ENCODE data around the gene CAP2. TPM values are rescaled to one million over a fixed set of nuclear protein-coding genes. Genes with fewer than 3 reads are reported as not detected.

Gene CAP2
- total RNA-seq, 1 experiment from 2014 or later, result 5.4 TPM

GRCh38 chr6:17454316-17455005 is 61.1 kb downstream of the CAP2 start:
- H3K4me3 ChIP-seq, result no peak overlapping the region
- DNase-seq, result no peak

GRCh38 chr6:17455919-17456318 is 62.5 kb downstream of the CAP2 start:
- Histone ChIP-seq H3K4me3 (no peak overlapping the region), H3K27me3 (no peaks in the 10 kb centered on the region), H3K36me3 (no peaks in the 10 kb centered on the region), H3K9me3 (no peaks in the 10 kb centered on the region)
- no peak for DNase-seq

More at GRCh38 chr6:17454316-17455005, 61.1 kb downstream of the CAP2 start:
- Histone ChIP-seq H3K36me3 (no peaks in the 10 kb centered on the region), H3K27me3 (no peaks in the 10 kb centered on the region), H3K9me3 (no peaks in the 10 kb centered on the region)

GRCh38 chr6:17456711-17457110 is 63.3 kb downstream of the CAP2 start:
- Histone ChIP-seq H3K4me3 (no peak overlapping the region), H3K9me3 (no peaks in the 10 kb centered on the region), H3K36me3 (no peaks in the 10 kb centered on the region), H3K27me3 (no peaks in the 10 kb centered on the region)
- no peak for DNase-seq

- H3K4me3 ChIP-seq, result no peak overlapping the region
- H3K27me3 ChIP-seq, result no peaks in the 10 kb centered on the region
- no peak for DNase-seq
- no peaks in the 10 kb centered on the region for H3K36me3 ChIP-seq
- no peaks in the 10 kb centered on the region for H3K9me3 ChIP-seq
Observed at GRCh38 chr6:17457405-17457804, 64.0 kb downstream of the CAP2 start.

- Histone ChIP-seq H3K9me3 (no peaks in the 10 kb centered on the region), H3K4me3 (no peak overlapping the region), H3K27me3 (no peaks in the 10 kb centered on the region), H3K36me3 (no peaks in the 10 kb centered on the region)
- DNase-seq, result no peak
Observed at GRCh38 chr6:17457956-17458355, 64.6 kb downstream of the CAP2 start.

- no peak overlapping the region for H3K4me3 ChIP-seq
- no peaks in the 10 kb centered on the region for H3K9me3 ChIP-seq
- DNase-seq, result no peak
- no peaks in the 10 kb centered on the region for H3K27me3 ChIP-seq
- H3K36me3 ChIP-seq, result no peaks in the 10 kb centered on the region
Observed at GRCh38 chr6:17458966-17459365, 65.6 kb downstream of the CAP2 start.

- H3K27me3 ChIP-seq, result no peaks in the 10 kb centered on the region
- no peak for DNase-seq
- no peaks in the 10 kb centered on the region for H3K9me3 ChIP-seq
- H3K4me3 ChIP-seq, result no peak overlapping the region
- no peaks in the 10 kb centered on the region for H3K36me3 ChIP-seq
Observed at GRCh38 chr6:17460862-17461261, 67.5 kb downstream of the CAP2 start.

GRCh38 chr6:17466147-17466546 is 72.8 kb downstream of the CAP2 start:
- no peaks in the 10 kb centered on the region for H3K36me3 ChIP-seq
- H3K4me3 ChIP-seq, result no peak overlapping the region
- no peak for DNase-seq
- no peaks in the 10 kb centered on the region for H3K27me3 ChIP-seq
- H3K9me3 ChIP-seq, result no peaks in the 10 kb centered on the region

- H3K36me3 ChIP-seq, result no peaks in the 10 kb centered on the region
- DNase-seq, result no peak
- H3K9me3 ChIP-seq, result no peaks in the 10 kb centered on the region
- H3K4me3 ChIP-seq, result no peak overlapping the region
- H3K27me3 ChIP-seq, result no peaks in the 10 kb centered on the region
Observed at GRCh38 chr6:17466707-17467106, 73.3 kb downstream of the CAP2 start.

GRCh38 chr6:17469006-17469832 is 75.8 kb downstream of the CAP2 start:
- H3K9me3 ChIP-seq, result no peaks in the 10 kb centered on the region

GRCh38 chr6:17470202-17470937 is 77.0 kb downstream of the CAP2 start:
- no peaks in the 10 kb centered on the region for H3K36me3 ChIP-seq
- no peaks in the 10 kb centered on the region for H3K27me3 ChIP-seq
- no peaks in the 10 kb centered on the region for H3K9me3 ChIP-seq
- H3K4me3 ChIP-seq, result no peak overlapping the region
- peak; percentile 45 for DNase-seq

More at GRCh38 chr6:17469006-17469832, 75.8 kb downstream of the CAP2 start:
- Histone ChIP-seq H3K27me3 (no peaks in the 10 kb centered on the region), H3K36me3 (no peaks in the 10 kb centered on the region), H3K4me3 (no peak overlapping the region)
- no peak for DNase-seq

- DNase-seq, result peak; percentile 0
- no peak overlapping the region for H3K4me3 ChIP-seq
- H3K9me3 ChIP-seq, result no peaks in the 10 kb centered on the region
- no peaks in the 10 kb centered on the region for H3K36me3 ChIP-seq
- H3K27me3 ChIP-seq, result no peaks in the 10 kb centered on the region
Observed at GRCh38 chr6:17470938-17471327, 77.5 kb downstream of the CAP2 start.

- no peak for DNase-seq
- Histone ChIP-seq H3K9me3 (no peaks in the 10 kb centered on the region), H3K4me3 (no peak overlapping the region)
Observed at GRCh38 chr6:17472653-17473183, 79.3 kb downstream of the CAP2 start.

GRCh38 chr6:17473554-17473953 is 80.2 kb downstream of the CAP2 start:
- Histone ChIP-seq H3K9me3 (no peaks in the 10 kb centered on the region), H3K4me3 (no peak overlapping the region)
- no peak for DNase-seq

More at GRCh38 chr6:17472653-17473183, 79.3 kb downstream of the CAP2 start:
- Histone ChIP-seq H3K27me3 (no peaks in the 10 kb centered on the region), H3K36me3 (no peaks in the 10 kb centered on the region)

GRCh38 chr6:17474289-17474688 is 80.9 kb downstream of the CAP2 start:
- DNase-seq, result no peak
- H3K27me3 ChIP-seq, result no peaks in the 10 kb centered on the region
- no peaks in the 10 kb centered on the region for H3K9me3 ChIP-seq
- no peaks in the 10 kb centered on the region for H3K36me3 ChIP-seq
- no peak overlapping the region for H3K4me3 ChIP-seq

More at GRCh38 chr6:17473554-17473953, 80.2 kb downstream of the CAP2 start:
- Histone ChIP-seq H3K36me3 (no peaks in the 10 kb centered on the region), H3K27me3 (no peaks in the 10 kb centered on the region)

GRCh38 chr6:17475606-17476244 is 82.3 kb downstream of the CAP2 start:
- Histone ChIP-seq H3K36me3 (no peaks in the 10 kb centered on the region), H3K27me3 (no peaks in the 10 kb centered on the region), H3K9me3 (no peaks in the 10 kb centered on the region), H3K4me3 (no peak overlapping the region)
- DNase-seq, result no peak
